ENCODE measurements around the gene KIF21B. TPM values are rescaled to one million over a fixed set of nuclear protein-coding genes. Genes with fewer than 3 reads are reported as not detected.

Gene KIF21B
- 0.74 and 0.85 TPM in 2 replicates for total RNA-seq (2014; rRNA removed; shearing (Covaris generic))
- polyA plus RNA-seq (2015; cell fraction: cytosol; rRNA removed): 1.5 and 1.9 TPM in 2 replicates
- polyA plus RNA-seq (2015; cell fraction: nucleus; rRNA removed): 0.87 and 1.6 TPM in 2 replicates

DNA sequence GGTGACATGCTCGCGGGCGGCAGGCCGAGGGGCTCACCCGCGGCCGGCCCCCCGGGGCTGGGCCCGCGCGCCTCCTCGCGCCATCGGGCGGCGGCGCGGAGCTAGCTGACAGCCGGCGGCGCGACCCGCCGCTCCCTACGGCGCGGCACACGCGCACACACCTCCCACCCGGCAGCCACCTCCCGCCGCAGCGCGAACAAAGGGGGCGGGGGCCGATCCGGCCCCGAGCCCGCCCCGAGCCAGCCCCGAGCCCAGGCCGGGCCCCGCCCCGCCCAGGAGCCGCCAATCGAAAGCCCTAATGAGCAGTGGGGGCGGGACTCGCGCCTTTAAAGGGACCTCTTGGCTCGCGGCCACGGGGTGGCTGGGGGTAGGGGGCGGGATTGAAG, at the start of gene KIF21B:
Gene KIF21B, minus strand, starts transcription at position 198 of the 386 bp plus-strand sequence. CDS start 331 bp downstream, outside the sequence.
- DNase-seq (ENCODE audit: low read depth, low spot score): peak; percentile 69

GRCh38 chr1:201072922-201073321, 49.4 kb upstream of the KIF21B start:
- no peak for DNase-seq (ENCODE audit: low read depth, low spot score)
- in situ Hi-C loops (cut with HindIII; ENCODE audit: low pct_unique_long_range_greater_than_20kb, low sequenced_read_pairs): no loop called here

More for the DNA sequence above, at the start of gene KIF21B:
- in situ Hi-C loops (cut with HindIII; ENCODE audit: low pct_unique_long_range_greater_than_20kb, low sequenced_read_pairs): no loop called here

- no peak for DNase-seq (ENCODE audit: low read depth, low spot score)
- in situ Hi-C loops (cut with HindIII; ENCODE audit: low pct_unique_long_range_greater_than_20kb, low sequenced_read_pairs): no loop called here
These were observed 48.6 kb upstream of the KIF21B start for GRCh38 chr1:201072149-201072548.

DNA sequence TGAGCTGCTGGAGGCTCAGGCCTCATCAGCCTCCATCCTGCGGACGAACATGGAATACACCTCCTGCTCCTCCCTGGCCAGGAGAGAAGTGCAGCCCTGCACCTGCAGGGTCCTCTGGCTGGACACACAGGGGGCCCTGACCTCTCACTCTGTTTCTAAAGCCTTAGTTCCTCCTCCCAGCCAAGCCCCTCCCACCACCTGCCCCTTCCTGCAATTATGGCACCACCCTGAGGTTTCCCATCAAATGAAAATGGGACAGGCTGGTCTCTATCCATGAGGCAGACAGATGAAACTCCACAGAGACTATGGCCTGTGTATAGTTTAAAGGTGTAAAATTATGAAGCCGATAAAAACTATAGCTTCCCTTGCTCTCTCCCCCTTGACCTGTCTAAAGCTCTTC, 46.1 kb upstream of the KIF21B start:
- in situ Hi-C loops (cut with HindIII; ENCODE audit: low pct_unique_long_range_greater_than_20kb, low sequenced_read_pairs): no loop called here
- peak; percentile 23 for DNase-seq (ENCODE audit: low read depth, low spot score)

DNA sequence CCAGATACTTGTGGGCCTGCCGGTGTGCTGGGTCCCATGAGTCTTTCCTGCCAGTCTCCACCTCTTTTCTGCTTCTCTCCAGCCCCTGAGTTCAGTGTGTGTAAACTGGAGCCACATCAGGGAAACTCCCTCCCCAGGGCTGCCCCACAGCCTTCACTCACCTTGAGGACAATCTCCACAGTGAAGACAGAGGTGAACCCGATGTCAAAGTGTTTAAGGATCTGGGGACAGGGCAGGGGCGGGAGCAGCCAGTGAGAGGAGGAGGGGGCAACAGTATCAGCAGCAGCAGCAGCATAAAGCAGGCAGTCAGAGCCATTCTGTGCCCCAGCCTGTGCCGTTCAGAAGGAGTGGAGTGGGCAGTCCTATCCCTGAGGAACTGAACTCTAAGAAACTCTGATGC, 45.5 kb upstream of the KIF21B start:
- in situ Hi-C loops (cut with HindIII; ENCODE audit: low pct_unique_long_range_greater_than_20kb, low sequenced_read_pairs): no loop called here
- DNase-seq (ENCODE audit: low read depth, low spot score): no peak

GRCh38 chr1:201066986-201067385, 43.5 kb upstream of the KIF21B start:
- in situ Hi-C loops (cut with HindIII; ENCODE audit: low pct_unique_long_range_greater_than_20kb, low sequenced_read_pairs): no loop called here
- no peak for DNase-seq (ENCODE audit: low read depth, low spot score)

GRCh38 chr1:201065686-201066085, 42.2 kb upstream of the KIF21B start:
- in situ Hi-C loops (cut with HindIII; ENCODE audit: low pct_unique_long_range_greater_than_20kb, low sequenced_read_pairs): no loop called here
- DNase-seq (ENCODE audit: low read depth, low spot score): no peak

- DNase-seq (ENCODE audit: low read depth, low spot score): peak; percentile 22
- in situ Hi-C loops (cut with HindIII; ENCODE audit: low pct_unique_long_range_greater_than_20kb, low sequenced_read_pairs): no loop called here
These were observed 41.3 kb upstream of the KIF21B start for GRCh38 chr1:201064806-201065205.

- no peak for DNase-seq (ENCODE audit: low read depth, low spot score)
- in situ Hi-C loops (cut with HindIII; ENCODE audit: low pct_unique_long_range_greater_than_20kb, low sequenced_read_pairs): no loop called here
These were observed 39.6 kb upstream of the KIF21B start for GRCh38 chr1:201063145-201063544.

DNA sequence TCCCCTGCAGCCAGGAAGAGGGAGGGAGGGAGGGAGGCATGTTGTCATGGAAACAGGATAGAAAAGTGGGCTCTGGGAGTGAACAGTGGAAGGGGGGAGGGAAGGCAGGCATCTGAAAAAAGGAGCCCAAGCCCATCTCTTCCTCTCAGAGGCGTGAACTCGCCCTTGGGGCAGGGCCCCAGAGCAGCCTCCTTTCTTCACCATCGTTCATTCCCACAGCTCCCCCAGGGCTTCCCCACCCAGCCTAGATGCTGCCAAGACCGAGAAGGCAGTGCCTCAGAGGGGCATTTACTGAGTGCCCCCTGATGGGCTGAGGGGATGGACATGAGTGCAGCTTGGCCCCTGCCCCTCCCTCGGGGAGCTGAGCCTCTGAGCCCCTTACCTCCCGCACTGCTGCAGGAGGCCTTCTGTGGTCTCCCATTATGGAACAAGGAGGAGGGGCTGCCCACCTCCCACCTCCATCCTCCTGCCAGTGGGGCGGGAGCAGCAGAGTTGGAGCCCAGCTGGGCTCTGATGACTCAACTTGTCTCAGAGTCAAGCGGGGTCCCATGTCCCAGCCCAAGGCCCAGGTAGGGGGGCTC, 39.1 kb upstream of the KIF21B start:
- in situ Hi-C loops (cut with HindIII; ENCODE audit: low pct_unique_long_range_greater_than_20kb, low sequenced_read_pairs): no loop called here
- DNase-seq (ENCODE audit: low read depth, low spot score): no peak

- in situ Hi-C loops (cut with HindIII; ENCODE audit: low pct_unique_long_range_greater_than_20kb, low sequenced_read_pairs): no loop called here
- no peak for DNase-seq (ENCODE audit: low read depth, low spot score)
These were observed 38.4 kb upstream of the KIF21B start for GRCh38 chr1:201061886-201062285.

GRCh38 chr1:201061049-201061448, 37.5 kb upstream of the KIF21B start:
- DNase-seq (ENCODE audit: low read depth, low spot score): no peak
- in situ Hi-C loops (cut with HindIII; ENCODE audit: low pct_unique_long_range_greater_than_20kb, low sequenced_read_pairs): no loop called here

- in situ Hi-C loops (cut with HindIII; ENCODE audit: low pct_unique_long_range_greater_than_20kb, low sequenced_read_pairs): no loop called here
These were observed 37.1 kb upstream of the KIF21B start for GRCh38 chr1:201060586-201060985.

GRCh38 chr1:201059871-201060555, 36.5 kb upstream of the KIF21B start:
- DNase-seq (ENCODE audit: low read depth, low spot score): no peak
- in situ Hi-C loops (cut with HindIII; ENCODE audit: low pct_unique_long_range_greater_than_20kb, low sequenced_read_pairs): no loop called here

More at GRCh38 chr1:201060586-201060985, 37.1 kb upstream of the KIF21B start:
- DNase-seq (ENCODE audit: low read depth, low spot score): no peak

GRCh38 chr1:201059401-201059800, 35.9 kb upstream of the KIF21B start:
- no peak for DNase-seq (ENCODE audit: low read depth, low spot score)
- in situ Hi-C loops (cut with HindIII; ENCODE audit: low pct_unique_long_range_greater_than_20kb, low sequenced_read_pairs): no loop called here

DNA sequence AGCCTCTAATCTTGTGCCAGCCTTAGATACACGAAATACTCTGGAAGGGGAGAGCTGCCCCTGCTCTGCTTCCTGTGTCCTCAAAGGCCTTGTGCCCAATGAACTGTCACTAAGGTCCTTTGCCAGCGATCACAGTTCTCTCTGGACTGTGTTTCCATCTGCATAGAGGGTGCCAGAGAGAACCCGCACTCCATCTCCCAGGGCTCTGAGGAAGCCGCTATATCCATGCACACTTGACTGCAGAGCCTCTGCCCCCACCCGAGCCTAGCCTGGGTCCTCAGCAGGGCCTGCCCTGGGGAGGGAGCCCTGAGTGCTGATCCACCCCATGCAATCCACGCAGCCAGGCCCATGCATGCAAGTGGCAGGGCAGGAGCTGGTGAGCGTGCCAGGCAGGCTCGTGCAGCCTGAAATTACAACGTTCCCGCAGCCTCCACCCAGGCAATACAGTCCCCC, 30.6 kb upstream of the KIF21B start:
- in situ Hi-C loops (cut with HindIII; ENCODE audit: low pct_unique_long_range_greater_than_20kb, low sequenced_read_pairs): no loop called here
- no peak for DNase-seq (ENCODE audit: low read depth, low spot score)

DNA sequence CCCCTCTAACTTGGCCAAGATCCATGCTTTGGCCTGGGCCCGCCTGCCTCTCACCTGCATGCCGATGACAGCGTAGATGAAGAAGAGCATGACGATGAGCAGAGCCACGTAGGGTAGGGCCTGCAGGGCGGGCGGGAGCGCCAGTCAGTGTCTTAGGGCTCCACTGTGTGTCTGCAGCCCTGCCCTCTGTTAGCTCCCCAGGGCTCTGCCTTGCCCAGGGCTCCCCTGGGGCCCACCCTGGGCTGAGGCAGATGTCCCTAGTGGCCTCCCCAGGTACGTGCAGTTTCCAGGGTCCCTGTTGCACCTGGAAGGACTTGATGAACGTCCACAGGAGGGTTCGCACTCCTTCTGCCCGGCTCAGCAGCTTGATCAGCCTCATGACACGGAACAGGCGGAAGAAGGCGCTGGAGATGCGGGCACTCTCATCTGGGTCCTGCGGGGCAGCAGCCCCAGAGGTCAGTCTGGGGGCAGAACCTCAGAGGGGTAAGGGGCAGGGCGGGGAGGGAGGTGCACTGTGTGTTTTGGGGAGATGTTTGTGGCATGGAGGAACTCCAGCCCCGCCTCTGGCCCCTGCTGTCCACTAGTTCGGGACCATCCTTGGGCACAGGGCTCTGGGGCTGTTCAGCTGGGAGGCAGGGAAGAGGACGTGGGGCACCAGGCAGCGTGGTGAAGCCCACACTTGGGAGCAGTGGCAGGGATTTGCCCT, 29.8 kb upstream of the KIF21B start:
- in situ Hi-C loops (cut with HindIII; ENCODE audit: low pct_unique_long_range_greater_than_20kb, low sequenced_read_pairs): no loop called here
- no peak for DNase-seq (ENCODE audit: low read depth, low spot score)

GRCh38 chr1:201051399-201051798, 27.9 kb upstream of the KIF21B start:
- DNase-seq (ENCODE audit: low read depth, low spot score): no peak
- in situ Hi-C loops (cut with HindIII; ENCODE audit: low pct_unique_long_range_greater_than_20kb, low sequenced_read_pairs): no loop called here
